Astrocyte (in vitro differentiated cells and primary cell): ENCODE measurements around the gene RHBDD2.

Experiments
- EZH2 ChIP-seq: IDR thresholded peaks from 2 replicates; pipeline ENCODE4 v1.6.1; 2012; ENCODE audit warnings: mild to moderate bottlenecking, low read length, inconsistent platforms; ENCODE audit not compliant: insufficient read depth
- TF ChIP-seq, protein P1 (sequence below): IDR thresholded peaks from 2 replicates; pipeline ENCODE4 v1.5.1; 2011; ENCODE audit warnings: low read depth, mild to moderate bottlenecking, inconsistent platforms, low read length, moderate library complexity; ENCODE audit not compliant: insufficient read depth

DNA sequence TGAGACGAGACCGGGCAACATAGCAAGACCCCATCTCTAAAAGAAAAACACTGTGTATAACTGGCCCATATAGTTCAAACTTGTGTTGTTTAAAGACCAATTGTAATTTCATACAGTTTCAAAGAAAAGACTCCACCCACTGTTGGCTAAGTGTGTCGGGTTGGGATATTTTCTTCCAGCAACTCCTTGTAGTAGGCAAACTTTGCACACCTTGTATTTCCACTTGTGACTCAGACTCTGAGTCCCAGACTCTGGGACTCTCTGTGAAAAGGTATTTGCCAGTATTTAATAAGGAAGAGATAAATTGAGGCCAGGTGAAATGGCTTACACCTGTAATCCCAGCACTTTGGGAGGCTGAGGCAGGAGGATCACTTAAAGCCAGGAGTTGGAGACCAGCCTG lies 29.3 kb upstream of the RHBDD2 start:
- TF ChIP-seq, protein P1, sequence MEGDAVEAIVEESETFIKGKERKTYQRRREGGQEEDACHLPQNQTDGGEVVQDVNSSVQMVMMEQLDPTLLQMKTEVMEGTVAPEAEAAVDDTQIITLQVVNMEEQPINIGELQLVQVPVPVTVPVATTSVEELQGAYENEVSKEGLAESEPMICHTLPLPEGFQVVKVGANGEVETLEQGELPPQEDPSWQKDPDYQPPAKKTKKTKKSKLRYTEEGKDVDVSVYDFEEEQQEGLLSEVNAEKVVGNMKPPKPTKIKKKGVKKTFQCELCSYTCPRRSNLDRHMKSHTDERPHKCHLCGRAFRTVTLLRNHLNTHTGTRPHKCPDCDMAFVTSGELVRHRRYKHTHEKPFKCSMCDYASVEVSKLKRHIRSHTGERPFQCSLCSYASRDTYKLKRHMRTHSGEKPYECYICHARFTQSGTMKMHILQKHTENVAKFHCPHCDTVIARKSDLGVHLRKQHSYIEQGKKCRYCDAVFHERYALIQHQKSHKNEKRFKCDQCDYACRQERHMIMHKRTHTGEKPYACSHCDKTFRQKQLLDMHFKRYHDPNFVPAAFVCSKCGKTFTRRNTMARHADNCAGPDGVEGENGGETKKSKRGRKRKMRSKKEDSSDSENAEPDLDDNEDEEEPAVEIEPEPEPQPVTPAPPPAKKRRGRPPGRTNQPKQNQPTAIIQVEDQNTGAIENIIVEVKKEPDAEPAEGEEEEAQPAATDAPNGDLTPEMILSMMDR, result no peak
- no peak for TF ChIP-seq EZH2
